GM23338 (cell line): ENCODE measurements around the gene MINDY4. TPM values are rescaled to one million over a fixed set of nuclear protein-coding genes. Genes with fewer than 3 reads are reported as not detected.
"Not testable (repeated sequence)": the region's sequence is repeated elsewhere in the genome, so short reads cannot be mapped to it uniquely, and the experiment has no call there.

Experiments
- ATAC-seq: fragments of 200-7000 bp; cut with Tn5 transposase; 3 replicates; pipeline ENCODE4 v1.9.1; 2020
- DNase-seq: peaks from one replicate; pipeline ENCODE4 v3.0.0-alpha.2; 2015; ENCODE audit warnings: low spot score
- H2AFZ ChIP-seq: fragments of 200-600 bp; sonication (generic); 2 replicates; pipeline ENCODE4 v1.8.0; 2016; ENCODE audit warnings: antibody characterized with exemption, mild to moderate bottlenecking, moderate library complexity
- H3F3A ChIP-seq: fragments of 200-600 bp; sonication (generic); replicated peaks from 2 replicates; pipeline ENCODE4 v1.8.0; 2017; ENCODE audit warnings: antibody characterized with exemption, mixed run types, low read depth
- H3K27ac ChIP-seq: fragments of 200-600 bp; sonication (generic); 2 replicates; pipeline ENCODE4 v1.6.1; 2016; ENCODE audit warnings: low read depth
- H3K27me3 ChIP-seq: fragments of 200-600 bp; sonication (generic); 2 replicates; pipeline ENCODE4 v1.8.0; 2016; ENCODE audit warnings: mild to moderate bottlenecking, mixed run types, moderate library complexity; ENCODE audit not compliant: insufficient read depth
- H3K36me3 ChIP-seq: fragments of 200-600 bp; sonication (generic); 2 replicates; pipeline ENCODE4 v1.8.0; 2016; ENCODE audit warnings: mild to moderate bottlenecking; ENCODE audit not compliant: insufficient read depth
- H3K4me1 ChIP-seq: fragments of 200-600 bp; sonication (generic); 2 replicates; pipeline ENCODE4 v1.8.0; 2016; ENCODE audit warnings: mild to moderate bottlenecking, moderate library complexity; ENCODE audit not compliant: insufficient read depth
- H3K4me2 ChIP-seq: fragments of 200-600 bp; sonication (generic); 2 replicates; pipeline ENCODE4 v1.7.1; 2017; ENCODE audit warnings: mixed run types
- H3K4me3 ChIP-seq: fragments of 200-600 bp; sonication (generic); 2 replicates; pipeline ENCODE4 v1.6.1; 2016; ENCODE audit warnings: mixed run types
- H3K79me2 ChIP-seq: fragments of 200-600 bp; sonication (generic); replicated peaks from 2 replicates; pipeline ENCODE4 v1.8.0; 2017; ENCODE audit warnings: mild to moderate bottlenecking; ENCODE audit not compliant: insufficient read depth
- H3K9me2 ChIP-seq: fragments of 200-600 bp; sonication (generic); 2 replicates; pipeline ENCODE4 v1.8.0; 2017; ENCODE audit not compliant: insufficient read depth
- H4K20me1 ChIP-seq: fragments of 200-600 bp; sonication (generic); replicated peaks from 2 replicates; pipeline ENCODE4 v1.8.0; 2017; ENCODE audit warnings: mild to moderate bottlenecking; ENCODE audit not compliant: insufficient read depth
- H3K27ac Mint-ChIP-seq: 2 replicates; pipeline ENCODE4 v1.8.0; 2020; ENCODE audit warnings: inconsistent platforms, mild to moderate bottlenecking, moderate library complexity, mixed read lengths
- H3K27me3 Mint-ChIP-seq: 3 replicates; pipeline ENCODE4 v1.8.0; 2022; ENCODE audit warnings: low read depth, mild to moderate bottlenecking, moderate library complexity, mixed read lengths, inconsistent platforms; ENCODE audit not compliant: insufficient read depth, poor library complexity
- H3K36me3 Mint-ChIP-seq: 3 replicates; pipeline ENCODE4 v1.8.0; 2021; ENCODE audit warnings: low read depth, mild to moderate bottlenecking, inconsistent platforms, moderate library complexity, mixed read lengths
- H3K4me1 Mint-ChIP-seq: 3 replicates; pipeline ENCODE4 v1.8.0; 2020; ENCODE audit warnings: mild to moderate bottlenecking, inconsistent platforms, mixed read lengths
- H3K4me3 Mint-ChIP-seq: 3 replicates; pipeline ENCODE4 v1.8.0; 2021; ENCODE audit warnings: moderate library complexity, mild to moderate bottlenecking, inconsistent platforms, mixed read lengths
- H3K9me3 Mint-ChIP-seq: 3 replicates; pipeline ENCODE4 v1.8.0; 2020; ENCODE audit warnings: moderate library complexity, mild to moderate bottlenecking, inconsistent platforms, mixed read lengths
- CREB1 ChIP-seq: fragments of 250-450 bp; sonication (Bioruptor Pico); IDR thresholded peaks from 2 replicates; pipeline ENCODE4 v1.5.0; 2020; ENCODE audit warnings: low read depth, mild to moderate bottlenecking, moderate library complexity
- EZH2 ChIP-seq: fragments of 200-600 bp; sonication (generic); IDR thresholded peaks from one replicate; pipeline ENCODE4 v1.8.0; 2017; ENCODE audit warnings: antibody characterized with exemption, mild to moderate bottlenecking, low read depth; ENCODE audit not compliant: unreplicated experiment
- EZH2phosphoT487 ChIP-seq: fragments of 200-600 bp; sonication (generic); IDR thresholded peaks from one replicate; pipeline ENCODE4 v1.8.1; 2018; ENCODE audit warnings: antibody characterized with exemption; ENCODE audit not compliant: unreplicated experiment
- JUNB ChIP-seq: IDR thresholded peaks from one replicate; pipeline ENCODE4 v1.6.1; 2016; ENCODE audit warnings: antibody characterized with exemption; ENCODE audit not compliant: unreplicated experiment
- NANOG ChIP-seq: IDR thresholded peaks from 2 replicates; pipeline ENCODE4 v1.6.1; 2016; ENCODE audit warnings: antibody characterized with exemption, borderline replicate concordance
- STAT1 ChIP-seq: IDR thresholded peaks from one replicate; pipeline ENCODE4 v1.6.1; 2016; ENCODE audit warnings: antibody characterized with exemption; ENCODE audit not compliant: unreplicated experiment
- ZNF114 ChIP-seq: fragments of 250-450 bp; sonication (Bioruptor Pico); IDR thresholded peaks from 2 replicates; pipeline ENCODE4 v1.5.0; 2020; ENCODE audit warnings: mild to moderate bottlenecking, moderate library complexity
- ZNF331 ChIP-seq: fragments of 250-450 bp; sonication (Bioruptor Pico); IDR thresholded peaks from 2 replicates; pipeline ENCODE4 v1.5.0; 2020; ENCODE audit warnings: low read depth, mild to moderate bottlenecking, moderate library complexity
- polyA plus RNA-seq: library from polyadenylated mRNA; unstranded; fragments of >200 nt; fragmentation: Nextera tagmentation; extraction: Ambion mirVana; gene quantifications from 2 replicates; pipeline ENCODE4 v1.2.1, GENCODE V29; 2016
- total RNA-seq: library from RNA; depleted of rRNA; stranded (reverse); fragments of >200 nt; shearing (Covaris generic); gene quantifications from 2 replicates; pipeline ENCODE4 v1.2.3, GENCODE V29; 2014
- TF ChIP-seq, protein P1 (sequence below): fragments of 250-450 bp; sonication (Bioruptor Pico); IDR thresholded peaks from 2 replicates; pipeline ENCODE4 v1.5.0; 2020; ENCODE audit warnings: mild to moderate bottlenecking, moderate library complexity
- TF ChIP-seq, protein P2 (sequence below), 2 experiments: fragments of 200-600 bp in 1 of 2; sonication (generic) in 1 of 2; conservative IDR thresholded peaks; 2 replicates each; pipeline versions ENCODE4 v1.5.1 to v1.6.1; 2016 to 2017; ENCODE audit warnings: antibody characterized with exemption in 2 of 2, low read depth in 2 of 2, mild to moderate bottlenecking in 2 of 2, moderate library complexity in 1 of 2
- TF ChIP-seq, protein P3 (sequence below): IDR thresholded peaks from 2 replicates; pipeline ENCODE4 v1.6.1; 2016; ENCODE audit warnings: antibody characterized with exemption

The MINDY4 gene
- total and polyA plus RNA-seq, 2 experiments from 2014 or later = 1.7 to 4.4 TPM

DNA sequence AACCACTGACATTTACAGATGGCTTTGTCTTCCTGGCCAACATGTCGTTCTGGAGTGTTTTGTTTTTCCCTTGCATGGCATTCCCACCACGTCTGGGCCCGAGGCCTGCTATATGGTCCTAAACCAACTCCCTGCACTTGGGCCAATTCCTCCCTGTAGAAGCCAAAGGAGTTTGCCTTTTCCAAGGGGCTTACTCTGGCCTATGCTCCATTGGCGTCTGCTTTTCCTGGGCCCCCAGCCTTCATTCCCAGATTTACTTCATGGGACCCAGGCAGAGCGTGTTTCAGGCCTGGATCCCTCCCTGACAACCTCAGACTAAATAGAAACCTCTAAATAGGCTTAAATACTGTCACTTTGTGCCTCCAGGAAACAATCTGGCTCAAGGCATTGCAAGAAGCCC lies 60.7 kb downstream of the MINDY4 start:
- Histone ChIP-seq H3K4me1 (no peaks in the 10 kb centered on the region), H3K9me2 (no peaks in the 10 kb centered on the region), H3K36me3 (no peaks in the 10 kb centered on the region), H2AFZ (no peak overlapping the region), H3K79me2 (no peaks in the 10 kb centered on the region), H3K4me2 (no peak overlapping the region), H3K4me3 (no peak overlapping the region), H3K27me3 (no peaks in the 10 kb centered on the region), H3K27ac (no peak overlapping the region), H4K20me1 (no peaks in the 10 kb centered on the region), H3F3A (no peaks in the 10 kb centered on the region)
- ATAC-seq = no peak
- Mint-ChIP-seq H3K27ac (no peak overlapping the region), H3K4me1 (peaks cover 7% of the 10 kb centered on the region), H3K27me3 (peaks cover 2% of the 10 kb centered on the region), H3K4me3 (no peak overlapping the region), H3K9me3 (peaks cover 38% of the 10 kb centered on the region), H3K36me3 (peaks cover 43% of the 10 kb centered on the region)
- TF ChIP-seq, protein P1, sequence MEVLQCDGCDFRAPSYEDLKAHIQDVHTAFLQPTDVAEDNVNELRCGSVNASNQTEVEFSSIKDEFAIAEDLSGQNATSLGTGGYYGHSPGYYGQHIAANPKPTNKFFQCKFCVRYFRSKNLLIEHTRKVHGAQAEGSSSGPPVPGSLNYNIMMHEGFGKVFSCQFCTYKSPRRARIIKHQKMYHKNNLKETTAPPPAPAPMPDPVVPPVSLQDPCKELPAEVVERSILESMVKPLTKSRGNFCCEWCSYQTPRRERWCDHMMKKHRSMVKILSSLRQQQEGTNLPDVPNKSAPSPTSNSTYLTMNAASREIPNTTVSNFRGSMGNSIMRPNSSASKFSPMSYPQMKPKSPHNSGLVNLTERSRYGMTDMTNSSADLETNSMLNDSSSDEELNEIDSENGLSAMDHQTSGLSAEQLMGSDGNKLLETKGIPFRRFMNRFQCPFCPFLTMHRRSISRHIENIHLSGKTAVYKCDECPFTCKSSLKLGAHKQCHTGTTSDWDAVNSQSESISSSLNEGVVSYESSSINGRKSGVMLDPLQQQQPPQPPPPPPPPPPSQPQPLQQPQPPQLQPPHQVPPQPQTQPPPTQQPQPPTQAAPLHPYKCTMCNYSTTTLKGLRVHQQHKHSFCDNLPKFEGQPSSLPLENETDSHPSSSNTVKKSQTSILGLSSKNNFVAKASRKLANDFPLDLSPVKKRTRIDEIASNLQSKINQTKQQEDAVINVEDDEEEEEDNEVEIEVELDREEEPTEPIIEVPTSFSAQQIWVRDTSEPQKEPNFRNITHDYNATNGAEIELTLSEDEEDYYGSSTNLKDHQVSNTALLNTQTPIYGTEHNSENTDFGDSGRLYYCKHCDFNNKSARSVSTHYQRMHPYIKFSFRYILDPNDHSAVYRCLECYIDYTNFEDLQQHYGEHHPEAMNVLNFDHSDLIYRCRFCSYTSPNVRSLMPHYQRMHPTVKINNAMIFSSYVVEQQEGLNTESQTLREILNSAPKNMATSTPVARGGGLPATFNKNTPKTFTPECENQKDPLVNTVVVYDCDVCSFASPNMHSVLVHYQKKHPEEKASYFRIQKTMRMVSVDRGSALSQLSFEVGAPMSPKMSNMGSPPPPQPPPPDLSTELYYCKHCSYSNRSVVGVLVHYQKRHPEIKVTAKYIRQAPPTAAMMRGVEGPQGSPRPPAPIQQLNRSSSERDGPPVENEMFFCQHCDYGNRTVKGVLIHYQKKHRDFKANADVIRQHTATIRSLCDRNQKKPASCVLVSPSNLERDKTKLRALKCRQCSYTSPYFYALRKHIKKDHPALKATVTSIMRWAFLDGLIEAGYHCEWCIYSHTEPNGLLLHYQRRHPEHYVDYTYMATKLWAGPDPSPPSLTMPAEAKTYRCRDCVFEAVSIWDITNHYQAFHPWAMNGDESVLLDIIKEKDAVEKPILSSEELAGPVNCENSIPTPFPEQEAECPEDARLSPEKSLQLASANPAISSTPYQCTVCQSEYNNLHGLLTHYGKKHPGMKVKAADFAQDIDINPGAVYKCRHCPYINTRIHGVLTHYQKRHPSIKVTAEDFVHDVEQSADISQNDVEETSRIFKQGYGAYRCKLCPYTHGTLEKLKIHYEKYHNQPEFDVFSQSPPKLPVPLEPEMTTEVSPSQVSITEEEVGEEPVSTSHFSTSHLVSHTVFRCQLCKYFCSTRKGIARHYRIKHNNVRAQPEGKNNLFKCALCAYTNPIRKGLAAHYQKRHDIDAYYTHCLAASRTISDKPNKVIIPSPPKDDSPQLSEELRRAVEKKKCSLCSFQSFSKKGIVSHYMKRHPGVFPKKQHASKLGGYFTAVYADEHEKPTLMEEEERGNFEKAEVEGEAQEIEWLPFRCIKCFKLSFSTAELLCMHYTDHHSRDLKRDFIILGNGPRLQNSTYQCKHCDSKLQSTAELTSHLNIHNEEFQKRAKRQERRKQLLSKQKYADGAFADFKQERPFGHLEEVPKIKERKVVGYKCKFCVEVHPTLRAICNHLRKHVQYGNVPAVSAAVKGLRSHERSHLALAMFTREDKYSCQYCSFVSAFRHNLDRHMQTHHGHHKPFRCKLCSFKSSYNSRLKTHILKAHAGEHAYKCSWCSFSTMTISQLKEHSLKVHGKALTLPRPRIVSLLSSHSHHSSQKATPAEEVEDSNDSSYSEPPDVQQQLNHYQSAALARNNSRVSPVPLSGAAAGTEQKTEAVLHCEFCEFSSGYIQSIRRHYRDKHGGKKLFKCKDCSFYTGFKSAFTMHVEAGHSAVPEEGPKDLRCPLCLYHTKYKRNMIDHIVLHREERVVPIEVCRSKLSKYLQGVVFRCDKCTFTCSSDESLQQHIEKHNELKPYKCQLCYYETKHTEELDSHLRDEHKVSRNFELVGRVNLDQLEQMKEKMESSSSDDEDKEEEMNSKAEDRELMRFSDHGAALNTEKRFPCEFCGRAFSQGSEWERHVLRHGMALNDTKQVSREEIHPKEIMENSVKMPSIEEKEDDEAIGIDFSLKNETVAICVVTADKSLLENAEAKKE (CRISPR knock-in tag) = no peak
- TF ChIP-seq CREB1 = no peak
- no peak for TF ChIP-seq EZH2phosphoT487
- TF ChIP-seq ZNF114 (CRISPR knock-in tag) = no peak
- no peak for TF ChIP-seq NANOG
- no peak for TF ChIP-seq ZNF331 (CRISPR knock-in tag)
- TF ChIP-seq, protein P2, sequence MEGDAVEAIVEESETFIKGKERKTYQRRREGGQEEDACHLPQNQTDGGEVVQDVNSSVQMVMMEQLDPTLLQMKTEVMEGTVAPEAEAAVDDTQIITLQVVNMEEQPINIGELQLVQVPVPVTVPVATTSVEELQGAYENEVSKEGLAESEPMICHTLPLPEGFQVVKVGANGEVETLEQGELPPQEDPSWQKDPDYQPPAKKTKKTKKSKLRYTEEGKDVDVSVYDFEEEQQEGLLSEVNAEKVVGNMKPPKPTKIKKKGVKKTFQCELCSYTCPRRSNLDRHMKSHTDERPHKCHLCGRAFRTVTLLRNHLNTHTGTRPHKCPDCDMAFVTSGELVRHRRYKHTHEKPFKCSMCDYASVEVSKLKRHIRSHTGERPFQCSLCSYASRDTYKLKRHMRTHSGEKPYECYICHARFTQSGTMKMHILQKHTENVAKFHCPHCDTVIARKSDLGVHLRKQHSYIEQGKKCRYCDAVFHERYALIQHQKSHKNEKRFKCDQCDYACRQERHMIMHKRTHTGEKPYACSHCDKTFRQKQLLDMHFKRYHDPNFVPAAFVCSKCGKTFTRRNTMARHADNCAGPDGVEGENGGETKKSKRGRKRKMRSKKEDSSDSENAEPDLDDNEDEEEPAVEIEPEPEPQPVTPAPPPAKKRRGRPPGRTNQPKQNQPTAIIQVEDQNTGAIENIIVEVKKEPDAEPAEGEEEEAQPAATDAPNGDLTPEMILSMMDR (conservative IDR thresholded peaks at IDR 0.05; ENCODE audit: low read depth in 2 of 2) = no peak
- no peak for TF ChIP-seq JUNB
- TF ChIP-seq, protein P3, sequence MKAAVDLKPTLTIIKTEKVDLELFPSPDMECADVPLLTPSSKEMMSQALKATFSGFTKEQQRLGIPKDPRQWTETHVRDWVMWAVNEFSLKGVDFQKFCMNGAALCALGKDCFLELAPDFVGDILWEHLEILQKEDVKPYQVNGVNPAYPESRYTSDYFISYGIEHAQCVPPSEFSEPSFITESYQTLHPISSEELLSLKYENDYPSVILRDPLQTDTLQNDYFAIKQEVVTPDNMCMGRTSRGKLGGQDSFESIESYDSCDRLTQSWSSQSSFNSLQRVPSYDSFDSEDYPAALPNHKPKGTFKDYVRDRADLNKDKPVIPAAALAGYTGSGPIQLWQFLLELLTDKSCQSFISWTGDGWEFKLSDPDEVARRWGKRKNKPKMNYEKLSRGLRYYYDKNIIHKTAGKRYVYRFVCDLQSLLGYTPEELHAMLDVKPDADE = no peak
- no peak for TF ChIP-seq STAT1
- TF ChIP-seq EZH2 = no peak
- no peak for DNase-seq

DNA sequence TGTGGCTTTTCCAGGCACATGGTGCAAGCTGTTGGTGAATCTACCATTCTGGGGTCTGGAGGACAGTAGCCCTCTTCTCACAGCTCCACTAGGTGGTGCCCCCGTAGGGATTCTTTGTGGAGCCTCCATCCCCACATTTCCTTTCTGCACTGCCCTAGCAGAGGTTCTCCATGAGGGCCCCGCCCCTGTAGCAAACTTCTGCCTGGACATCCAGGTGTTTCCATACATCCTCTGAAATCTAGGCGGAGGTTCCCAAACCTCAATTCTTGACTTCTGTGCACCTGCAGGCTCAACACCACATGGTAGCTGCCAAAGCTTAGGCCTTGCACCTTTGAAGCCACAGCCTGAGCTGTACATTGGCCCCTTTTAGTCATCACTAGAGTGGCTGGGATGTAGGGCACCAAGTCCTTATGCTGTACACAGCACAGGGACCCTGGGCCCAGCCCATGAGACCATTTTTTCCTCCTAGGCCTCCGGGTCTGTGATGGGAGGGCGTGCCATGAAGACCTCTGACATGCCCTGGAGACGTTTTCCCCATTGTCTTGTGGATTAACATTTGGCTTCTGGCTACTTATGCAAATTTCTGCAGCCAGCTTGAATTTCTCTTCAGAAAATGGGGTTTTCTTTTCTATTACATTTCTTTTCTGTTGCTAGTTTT lies 62.9 kb downstream of the MINDY4 start:
- not testable (repeated sequence) for H3K27ac Mint-ChIP-seq, H2AFZ ChIP-seq, H3K4me1 ChIP-seq, H3K79me2 ChIP-seq, H3K4me2 ChIP-seq, H3K27me3 Mint-ChIP-seq, H4K20me1 ChIP-seq, H3K27ac ChIP-seq, H3K4me3 Mint-ChIP-seq, ATAC-seq, H3K36me3 ChIP-seq, DNase-seq, H3K4me3 ChIP-seq, H3K27me3 ChIP-seq, H3K4me1 Mint-ChIP-seq, H3F3A ChIP-seq, H3K9me2 ChIP-seq
- Mint-ChIP-seq H3K9me3 (peaks cover 38% of the 10 kb centered on the region), H3K36me3 (peaks cover 43% of the 10 kb centered on the region)
